Measurements from ENCODE around the gene ACSL1. TPM values are rescaled to one million over a fixed set of nuclear protein-coding genes. Genes with fewer than 3 reads are reported as not detected.

The ACSL1 gene
- total RNA-seq, 1 donor from 2014 or later = 370 TPM

DNA sequence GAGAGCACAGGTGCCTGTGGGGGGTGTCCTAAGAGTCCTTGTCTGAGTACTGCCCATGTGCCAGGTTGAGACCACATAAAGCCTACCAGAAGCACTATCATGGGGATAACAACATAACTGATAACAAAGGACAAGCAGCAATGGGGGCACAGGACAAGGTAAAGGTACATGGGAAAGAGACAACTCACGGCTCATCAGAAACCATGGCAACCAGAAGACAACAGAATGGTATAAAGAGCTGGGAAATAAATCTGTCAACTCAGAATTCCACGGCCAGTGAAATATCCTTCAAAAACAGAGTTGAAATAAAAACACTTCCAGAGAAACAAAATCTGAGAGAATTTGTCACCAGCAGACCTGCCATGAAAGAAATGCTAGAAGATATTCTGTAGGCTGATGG lies 111.9 kb downstream of the ACSL1 start:
- DNase-seq = no peak

DNA sequence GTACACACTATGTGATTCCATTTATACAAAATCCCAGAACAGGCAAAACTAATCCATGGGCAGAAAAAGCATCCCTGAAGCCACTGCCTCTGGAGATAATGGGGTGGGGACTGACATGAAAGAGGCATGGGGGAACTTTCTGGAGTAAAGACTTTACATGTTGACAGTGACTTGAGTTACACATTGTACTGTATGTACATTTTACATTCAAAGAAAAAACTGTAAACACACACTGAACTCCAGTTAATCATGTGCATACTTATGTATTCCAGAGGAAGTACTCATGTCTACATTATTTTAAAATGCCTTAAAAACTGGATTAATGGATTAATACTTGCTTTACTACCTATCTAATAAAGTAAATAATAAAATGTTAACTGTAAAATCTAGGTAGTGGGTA lies 113.4 kb downstream of the ACSL1 start:
- no peak for DNase-seq

DNA sequence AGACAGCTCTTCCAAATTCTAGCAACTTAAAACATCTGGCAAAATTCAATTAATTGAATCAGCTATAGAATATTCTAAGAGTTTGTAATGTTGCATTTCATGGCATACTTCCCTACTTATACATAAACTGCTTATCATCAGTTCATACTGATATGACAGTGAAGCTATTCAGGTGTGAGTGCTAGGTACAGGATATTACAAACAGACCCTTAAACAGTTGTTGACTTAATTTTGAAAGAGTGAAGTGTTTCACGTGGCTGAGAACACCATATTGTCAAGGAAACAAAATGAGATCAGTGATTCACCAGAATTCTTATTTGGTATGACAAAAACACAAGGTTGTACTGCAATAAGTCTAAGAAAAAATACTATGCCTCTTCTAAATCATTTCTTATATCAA lies 119.3 kb downstream of the ACSL1 start:
- no peak for DNase-seq

DNA sequence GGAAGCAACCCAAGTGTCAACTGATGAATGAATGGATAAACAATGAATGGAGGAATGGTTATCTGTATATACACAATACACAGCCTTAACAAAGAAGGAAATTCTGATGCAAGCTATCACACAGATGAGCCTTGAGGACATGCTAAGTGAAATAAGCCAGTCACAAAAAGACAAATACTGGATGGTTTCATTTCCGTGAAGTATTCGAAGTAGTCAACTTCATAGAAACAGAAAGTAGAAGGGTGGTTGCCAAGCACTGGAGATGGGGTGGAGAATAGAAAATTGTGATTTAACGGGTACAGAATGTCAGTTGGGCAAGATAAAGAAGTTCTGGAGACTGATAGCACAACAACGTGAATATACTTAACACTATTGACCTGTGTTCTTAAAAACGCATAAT lies 120.1 kb downstream of the ACSL1 start:
- no peak for DNase-seq

Small RNA genes lying within 50 kb of the gene (small RNA-seq; reads per million reads assigned to genes)
- not detected for gene MIR3945 (ENCODE audit: low replicate concordance)

Other genes with a start within 250 kb of the ACSL1 start
- gene CASP3, start 176.5 kb downstream of the ACSL1 start, total RNA-seq = 23.6 TPM
- 28.3 TPM for gene PRIMPOL, start 176.2 kb downstream of the ACSL1 start, total RNA-seq
- gene CENPU, start 91.9 kb downstream of the ACSL1 start, total RNA-seq = 16.8 TPM
- 0.30 TPM for gene HELT, start 192.5 kb upstream of the ACSL1 start, total RNA-seq

Measured in skin of body (tissue), 3 donors.